GM12801 (cell line): Measurements from ENCODE around the gene CHRNA1.

Source experiments
- TF ChIP-seq, protein P1 (sequence below): IDR thresholded peaks from one replicate; pipeline ENCODE4 v1.5.1; 2011; ENCODE audit warnings: control low read depth; ENCODE audit not compliant: insufficient read length; ENCODE audit errors: extremely low read depth

The CHRNA1 gene

DNA sequence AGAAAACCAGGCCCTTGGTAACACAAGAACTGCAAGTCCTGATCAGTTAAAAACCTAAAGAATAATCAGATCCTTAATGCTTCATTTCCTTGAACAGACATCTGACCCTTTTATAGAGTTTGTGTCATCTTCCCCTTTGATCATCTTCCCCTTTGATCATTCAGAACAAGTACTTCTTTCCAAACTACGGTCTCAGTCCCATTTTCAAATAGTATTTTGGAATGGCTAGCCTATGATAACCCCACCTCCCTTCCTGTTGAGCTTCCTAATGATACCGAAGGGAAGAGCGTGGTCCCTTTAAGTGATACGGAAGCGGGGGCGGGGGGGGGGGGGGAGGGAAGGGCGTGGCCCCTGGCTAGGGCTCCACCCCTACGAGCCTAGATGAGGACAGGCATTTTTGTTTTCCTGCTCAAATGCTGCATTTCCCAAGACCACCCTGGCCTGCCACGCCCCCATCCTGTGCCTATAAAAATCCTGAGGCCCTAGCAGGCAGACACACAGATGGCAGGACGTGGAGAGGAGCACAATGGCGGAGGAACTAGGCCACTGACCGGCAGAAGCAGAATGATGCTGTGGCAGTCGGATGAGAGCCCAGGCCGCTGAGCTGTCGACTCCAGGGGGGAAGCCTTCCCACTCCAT, 24.1 kb upstream of the CHRNA1 start:
- TF ChIP-seq, protein P1, sequence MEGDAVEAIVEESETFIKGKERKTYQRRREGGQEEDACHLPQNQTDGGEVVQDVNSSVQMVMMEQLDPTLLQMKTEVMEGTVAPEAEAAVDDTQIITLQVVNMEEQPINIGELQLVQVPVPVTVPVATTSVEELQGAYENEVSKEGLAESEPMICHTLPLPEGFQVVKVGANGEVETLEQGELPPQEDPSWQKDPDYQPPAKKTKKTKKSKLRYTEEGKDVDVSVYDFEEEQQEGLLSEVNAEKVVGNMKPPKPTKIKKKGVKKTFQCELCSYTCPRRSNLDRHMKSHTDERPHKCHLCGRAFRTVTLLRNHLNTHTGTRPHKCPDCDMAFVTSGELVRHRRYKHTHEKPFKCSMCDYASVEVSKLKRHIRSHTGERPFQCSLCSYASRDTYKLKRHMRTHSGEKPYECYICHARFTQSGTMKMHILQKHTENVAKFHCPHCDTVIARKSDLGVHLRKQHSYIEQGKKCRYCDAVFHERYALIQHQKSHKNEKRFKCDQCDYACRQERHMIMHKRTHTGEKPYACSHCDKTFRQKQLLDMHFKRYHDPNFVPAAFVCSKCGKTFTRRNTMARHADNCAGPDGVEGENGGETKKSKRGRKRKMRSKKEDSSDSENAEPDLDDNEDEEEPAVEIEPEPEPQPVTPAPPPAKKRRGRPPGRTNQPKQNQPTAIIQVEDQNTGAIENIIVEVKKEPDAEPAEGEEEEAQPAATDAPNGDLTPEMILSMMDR, result no peak

DNA sequence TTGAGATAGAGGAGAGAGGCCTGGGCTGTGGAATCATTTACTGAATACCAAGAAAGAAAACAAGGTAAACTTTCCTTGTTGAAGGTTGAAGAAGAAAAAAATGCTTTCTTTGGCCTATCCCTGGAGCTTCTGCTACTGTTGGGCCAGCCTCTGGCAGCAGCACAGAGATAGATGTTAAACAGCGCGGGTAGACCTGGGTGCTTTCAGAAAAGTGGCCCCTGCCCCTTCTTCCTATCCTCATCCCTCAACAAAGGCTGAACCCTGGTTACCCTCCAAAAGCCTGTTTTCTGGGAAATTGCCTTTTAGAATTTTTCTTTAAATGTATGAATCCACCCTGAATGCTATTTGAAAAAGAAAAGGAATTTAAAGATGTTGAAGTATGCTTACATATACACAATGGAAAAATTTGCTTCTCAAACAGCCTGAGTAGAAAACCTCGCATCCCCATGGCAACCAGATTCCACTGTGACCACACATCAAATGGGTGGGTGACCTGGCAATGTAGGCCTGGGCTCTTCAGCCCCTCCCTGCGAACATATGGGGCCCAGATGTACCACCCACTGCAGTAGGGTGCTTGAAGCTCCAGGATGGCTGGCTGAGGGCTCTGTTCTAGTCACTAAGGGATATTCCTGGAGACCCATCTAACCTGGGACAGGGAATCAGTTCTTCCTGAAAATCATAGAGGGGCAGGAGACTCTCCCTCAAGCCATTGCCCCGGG, 23.4 kb upstream of the CHRNA1 start:
- TF ChIP-seq, protein P1, result no peak

DNA sequence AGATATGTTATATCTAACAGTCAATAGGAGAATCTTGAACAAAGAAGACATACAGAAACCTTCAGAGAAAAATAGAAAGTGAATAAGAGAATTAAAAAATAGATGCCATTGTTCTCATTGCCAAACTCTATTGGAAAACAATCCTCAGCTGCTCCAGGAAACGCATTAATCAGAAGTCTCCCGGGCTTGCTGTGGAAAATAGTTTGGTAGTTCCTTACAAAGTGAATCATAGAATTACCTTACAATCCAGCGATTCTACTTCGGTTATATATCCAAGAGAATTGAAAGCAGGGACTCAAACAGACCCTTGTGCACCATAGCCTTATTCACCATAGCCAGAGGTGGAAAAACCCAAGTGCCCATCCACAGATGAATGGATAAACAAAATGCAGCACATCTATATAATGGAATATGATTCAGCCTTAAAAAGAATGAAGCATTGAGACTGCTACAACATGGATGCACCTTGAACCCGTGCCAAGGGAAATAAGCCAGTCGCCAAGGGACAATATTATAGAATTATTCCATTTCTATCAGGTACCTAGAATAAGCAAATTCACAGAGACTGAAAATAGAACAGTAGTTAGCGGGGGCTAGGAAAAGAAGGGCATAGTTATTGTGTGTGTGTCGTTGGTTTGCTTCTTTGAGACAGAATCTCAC, 21.9 kb upstream of the CHRNA1 start:
- TF ChIP-seq, protein P1, result no peak

DNA sequence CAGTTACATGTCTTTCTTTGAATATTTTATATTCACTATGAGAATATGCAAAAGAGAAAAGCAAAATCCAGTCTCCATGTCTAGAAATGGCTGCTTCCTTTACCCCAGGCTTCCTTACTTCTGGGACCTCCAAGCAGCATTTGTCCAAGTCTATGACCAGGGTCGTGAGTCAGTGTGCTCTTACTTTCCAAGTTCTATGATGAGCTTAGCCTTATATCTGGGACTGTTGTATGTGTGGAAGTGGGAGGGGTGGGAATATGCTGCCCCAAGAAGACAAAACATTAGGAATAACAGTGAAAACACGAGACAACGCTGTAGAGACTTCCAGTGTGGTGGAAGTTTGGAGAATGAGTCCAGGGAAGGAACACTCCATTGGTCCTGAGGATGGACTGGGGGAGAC, 21.2 kb upstream of the CHRNA1 start:
- TF ChIP-seq, protein P1, result no peak

DNA sequence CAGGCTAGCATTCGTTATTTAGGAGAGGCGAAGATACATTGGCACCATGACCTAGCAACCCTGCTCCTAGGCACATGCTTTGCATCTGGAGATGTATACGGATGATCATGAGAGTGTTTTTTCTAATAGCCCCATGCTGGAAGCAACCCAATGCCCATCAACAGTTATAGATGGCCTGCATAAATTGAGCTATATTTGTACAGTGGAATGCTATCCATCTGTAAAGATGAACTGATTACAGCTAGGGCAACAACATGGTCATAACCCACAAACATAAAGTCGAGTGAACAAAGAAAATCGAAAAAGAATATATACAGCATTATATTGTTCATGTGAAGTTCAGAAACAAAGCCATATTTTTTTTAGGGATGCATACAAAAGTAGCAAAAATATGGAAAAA, 20.6 kb upstream of the CHRNA1 start:
- TF ChIP-seq, protein P1, result no peak

DNA sequence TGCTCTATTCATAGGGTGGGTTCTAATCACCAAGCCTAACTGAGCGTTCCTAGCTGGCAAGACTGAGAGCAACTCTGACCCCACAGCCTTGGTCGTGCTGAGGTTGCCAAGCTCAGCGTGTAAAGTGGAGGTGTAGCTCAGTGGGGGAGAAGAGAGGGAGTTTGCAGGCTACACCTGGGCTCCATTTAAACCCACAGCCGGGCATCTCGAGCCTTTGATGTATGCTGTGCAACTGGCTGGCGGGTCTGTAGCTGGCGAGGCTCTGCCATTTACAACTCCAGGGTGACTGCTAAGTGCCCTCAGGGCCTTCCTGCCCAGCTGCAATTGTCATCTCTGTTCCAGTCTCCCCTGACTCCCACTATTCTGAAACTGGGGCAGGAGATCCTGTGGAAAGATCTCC, 20.0 kb upstream of the CHRNA1 start:
- TF ChIP-seq, protein P1, result no peak

DNA sequence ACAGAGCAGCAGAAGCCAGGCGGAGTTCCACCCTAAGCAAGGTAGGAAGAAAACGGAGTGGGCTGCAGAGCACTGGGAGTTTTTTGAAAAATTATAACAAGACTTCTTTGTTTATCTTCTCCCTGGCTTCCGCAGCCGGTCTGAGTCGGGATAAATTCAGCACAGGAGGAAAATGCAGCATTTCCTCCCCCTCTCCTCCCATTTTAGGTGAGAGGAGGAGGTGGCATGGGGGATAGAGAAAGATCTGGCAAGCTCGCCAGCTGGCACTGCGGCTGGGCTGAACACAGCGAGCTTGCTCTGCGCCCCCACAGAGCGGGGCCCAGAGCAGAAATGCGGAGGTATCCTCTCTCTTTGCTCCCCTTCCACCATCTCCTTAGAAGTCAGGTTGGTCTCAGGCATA, 17.7 kb upstream of the CHRNA1 start:
- TF ChIP-seq, protein P1, result no peak
